ENCODE measurements around the gene TARBP1.

- TF ChIP-seq USF2 (IDR thresholded peaks at IDR 0.05), result no peak
- no peak for TF ChIP-seq TFCP2L1 (CRISPR knock-in tag; IDR thresholded peaks at IDR 0.05)
- TF ChIP-seq EP300 (IDR thresholded peaks at IDR 0.05), result no peak
- TF ChIP-seq CTCF (IDR thresholded peaks at IDR 0.05), result no peak
- TF ChIP-seq POLR2A (IDR thresholded peaks at IDR 0.05; ENCODE audit: low read length), result no peak
Measured at GRCh38 chr1:234489698-234490077, 10.7 kb upstream of the TARBP1 start.
